Nephron progenitor cell (in vitro differentiated cells): ENCODE measurements around the gene NEURL1.
"Not testable (repeated sequence)": the region's sequence is repeated elsewhere in the genome, so short reads cannot be mapped to it uniquely, and the experiment has no call there.

Experiments
- DNase-seq: peaks from one replicate; pipeline ENCODE4 v3.0.0; 2021
- H3K27ac Mint-ChIP-seq: 2 replicates; pipeline ENCODE4 v1.8.0; 2021; ENCODE audit warnings: mild to moderate bottlenecking, moderate library complexity, mixed read lengths
- H3K27me3 Mint-ChIP-seq: 2 replicates; pipeline ENCODE4 v1.8.0; 2021; ENCODE audit warnings: mild to moderate bottlenecking, low read depth, mixed read lengths; ENCODE audit not compliant: poor library complexity
- H3K36me3 Mint-ChIP-seq: 2 replicates; pipeline ENCODE4 v1.8.0; 2021; ENCODE audit warnings: low read depth, mixed read lengths
- H3K4me1 Mint-ChIP-seq: 2 replicates; pipeline ENCODE4 v1.8.0; 2021; ENCODE audit warnings: mixed read lengths
- H3K4me3 Mint-ChIP-seq: 2 replicates; pipeline ENCODE4 v1.8.0; 2021; ENCODE audit warnings: mild to moderate bottlenecking, moderate library complexity, mixed read lengths
- H3K9me3 Mint-ChIP-seq: 2 replicates; pipeline ENCODE4 v1.8.0; 2021; ENCODE audit warnings: mild to moderate bottlenecking, moderate library complexity, mixed read lengths
- TF ChIP-seq, protein P1 (sequence below): fragments of 200-600 bp; sonication (generic); IDR thresholded peaks from 2 replicates; pipeline ENCODE4 v1.5.0; 2021; ENCODE audit warnings: antibody characterized with exemption

NEURL1 gene

DNA sequence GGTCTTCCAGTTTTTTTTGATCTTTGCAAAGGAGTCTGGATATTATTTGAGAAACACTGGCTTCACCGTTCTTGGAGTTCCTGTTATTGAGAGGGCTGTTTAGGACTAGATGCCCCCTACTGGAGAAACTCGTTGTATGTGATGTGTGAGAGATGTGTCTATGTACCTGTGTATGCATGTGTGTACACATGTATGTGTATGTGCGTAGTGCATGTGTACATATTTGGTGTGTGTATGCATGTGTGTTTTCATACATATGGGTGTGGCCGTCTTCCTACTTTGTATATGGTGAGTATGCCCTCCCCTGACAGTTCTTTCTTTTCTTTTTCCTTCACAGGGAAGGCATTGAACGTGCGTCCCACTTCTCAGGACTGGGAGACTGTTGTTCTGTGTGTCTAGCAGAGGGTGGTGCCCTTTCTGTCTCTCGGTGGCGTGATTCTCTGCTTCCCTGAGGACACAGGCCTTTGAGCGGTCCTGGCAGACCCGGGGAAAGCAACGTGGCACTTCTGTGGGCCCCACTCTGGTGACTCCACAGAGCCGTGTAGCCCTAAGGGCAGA is 11.5 kb upstream of the NEURL1 start:
- DNase-seq, result no peak
- Mint-ChIP-seq H3K9me3 (no peaks in the 10 kb centered on the region), H3K27me3 (peaks cover 8% of the 10 kb centered on the region), H3K4me1 (peaks cover 27% of the 10 kb centered on the region), H3K4me3 (no peak overlapping the region), H3K36me3 (no peaks in the 10 kb centered on the region), H3K27ac (no peak overlapping the region)
- TF ChIP-seq, protein P1, sequence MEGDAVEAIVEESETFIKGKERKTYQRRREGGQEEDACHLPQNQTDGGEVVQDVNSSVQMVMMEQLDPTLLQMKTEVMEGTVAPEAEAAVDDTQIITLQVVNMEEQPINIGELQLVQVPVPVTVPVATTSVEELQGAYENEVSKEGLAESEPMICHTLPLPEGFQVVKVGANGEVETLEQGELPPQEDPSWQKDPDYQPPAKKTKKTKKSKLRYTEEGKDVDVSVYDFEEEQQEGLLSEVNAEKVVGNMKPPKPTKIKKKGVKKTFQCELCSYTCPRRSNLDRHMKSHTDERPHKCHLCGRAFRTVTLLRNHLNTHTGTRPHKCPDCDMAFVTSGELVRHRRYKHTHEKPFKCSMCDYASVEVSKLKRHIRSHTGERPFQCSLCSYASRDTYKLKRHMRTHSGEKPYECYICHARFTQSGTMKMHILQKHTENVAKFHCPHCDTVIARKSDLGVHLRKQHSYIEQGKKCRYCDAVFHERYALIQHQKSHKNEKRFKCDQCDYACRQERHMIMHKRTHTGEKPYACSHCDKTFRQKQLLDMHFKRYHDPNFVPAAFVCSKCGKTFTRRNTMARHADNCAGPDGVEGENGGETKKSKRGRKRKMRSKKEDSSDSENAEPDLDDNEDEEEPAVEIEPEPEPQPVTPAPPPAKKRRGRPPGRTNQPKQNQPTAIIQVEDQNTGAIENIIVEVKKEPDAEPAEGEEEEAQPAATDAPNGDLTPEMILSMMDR, result peak; percentile 41

DNA sequence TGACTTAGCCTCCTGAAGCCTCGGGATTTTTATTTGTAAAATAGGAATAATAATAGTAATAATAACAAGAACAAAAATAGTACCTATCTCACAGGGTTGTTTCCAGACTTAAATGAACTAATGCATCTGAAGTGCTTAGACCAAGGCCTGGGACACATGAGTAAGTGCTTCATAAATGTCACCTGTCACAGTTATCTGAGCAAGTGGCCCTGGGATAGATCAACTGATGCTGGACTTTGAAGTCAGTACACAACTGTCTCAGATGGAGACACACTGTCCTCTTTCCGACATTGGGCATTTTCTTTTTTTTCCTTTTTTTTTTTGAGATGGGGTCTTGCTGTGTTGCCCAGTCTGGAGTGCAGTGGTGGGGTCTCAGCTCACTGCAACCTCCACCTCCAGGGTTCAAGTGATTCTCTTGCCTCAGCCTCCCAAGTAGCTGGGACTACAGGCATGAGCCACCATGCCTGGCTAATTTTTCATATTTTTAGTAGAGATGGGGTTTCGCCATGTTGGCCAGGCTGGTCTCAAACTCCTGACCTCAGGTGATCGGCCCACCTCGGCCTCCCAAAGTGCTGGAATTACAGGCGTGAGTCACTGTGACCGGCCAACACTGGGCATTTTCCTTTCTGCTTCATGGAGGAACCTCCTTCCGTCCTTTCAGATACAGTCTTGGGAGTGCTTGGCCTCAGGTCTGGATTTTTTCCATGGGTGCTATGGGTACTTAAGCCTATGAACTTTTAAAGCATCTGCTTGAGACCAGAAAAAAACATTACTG is 6.7 kb upstream of the NEURL1 start:
- Mint-ChIP-seq H3K27me3 (peaks cover 18% of the 10 kb centered on the region), H3K4me1 (peaks cover 22% of the 10 kb centered on the region)
- not testable (repeated sequence) for H3K9me3 Mint-ChIP-seq, H3K4me3 Mint-ChIP-seq, DNase-seq, H3K27ac Mint-ChIP-seq, H3K36me3 Mint-ChIP-seq

DNA sequence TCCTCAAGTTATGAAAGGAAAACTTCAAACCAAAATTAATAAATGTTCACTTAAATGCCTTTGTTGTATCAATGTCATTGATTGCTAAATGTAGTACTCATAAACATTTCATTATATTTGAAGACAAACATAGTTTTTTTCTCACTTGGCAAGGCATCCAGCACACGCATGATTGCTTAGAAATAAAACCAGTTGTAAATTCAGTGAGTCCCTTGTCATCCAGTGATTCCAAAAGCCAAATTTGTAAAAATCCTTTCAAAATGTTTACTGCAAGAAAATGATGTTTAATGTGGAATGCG is 6.1 kb upstream of the NEURL1 start:
- H3K27me3 Mint-ChIP-seq, result peaks cover 20% of the 10 kb centered on the region
- H3K9me3 Mint-ChIP-seq, result no peaks in the 10 kb centered on the region
- no peak overlapping the region for H3K27ac Mint-ChIP-seq
- H3K36me3 Mint-ChIP-seq, result no peaks in the 10 kb centered on the region
- DNase-seq, result no peak
- H3K4me3 Mint-ChIP-seq, result no peak overlapping the region
- peaks cover 27% of the 10 kb centered on the region for H3K4me1 Mint-ChIP-seq
- TF ChIP-seq, protein P1, result no peak

DNA sequence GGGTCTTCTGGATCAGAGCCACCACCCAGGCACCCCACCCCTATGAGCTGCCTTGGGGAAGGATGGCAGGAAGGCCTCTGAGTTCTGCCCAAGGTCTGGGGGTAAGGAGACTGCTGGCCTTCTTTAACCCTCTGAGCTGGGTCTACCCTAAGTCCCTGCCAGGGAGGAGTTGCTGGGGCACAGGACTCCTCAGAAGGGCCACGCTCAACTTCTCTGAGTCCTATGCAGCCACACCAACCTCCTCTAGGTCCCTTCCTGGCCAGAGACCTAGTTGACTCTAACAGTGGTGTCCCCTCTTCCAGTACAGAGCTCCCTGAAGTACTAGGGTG is 2.6 kb upstream of the NEURL1 start:
- Mint-ChIP-seq H3K27ac (no peak overlapping the region), H3K9me3 (no peaks in the 10 kb centered on the region), H3K4me1 (peaks cover 45% of the 10 kb centered on the region), H3K4me3 (no peak overlapping the region), H3K27me3 (peaks cover 45% of the 10 kb centered on the region), H3K36me3 (no peaks in the 10 kb centered on the region)
- no peak for DNase-seq
- TF ChIP-seq, protein P1, result no peak

DNA sequence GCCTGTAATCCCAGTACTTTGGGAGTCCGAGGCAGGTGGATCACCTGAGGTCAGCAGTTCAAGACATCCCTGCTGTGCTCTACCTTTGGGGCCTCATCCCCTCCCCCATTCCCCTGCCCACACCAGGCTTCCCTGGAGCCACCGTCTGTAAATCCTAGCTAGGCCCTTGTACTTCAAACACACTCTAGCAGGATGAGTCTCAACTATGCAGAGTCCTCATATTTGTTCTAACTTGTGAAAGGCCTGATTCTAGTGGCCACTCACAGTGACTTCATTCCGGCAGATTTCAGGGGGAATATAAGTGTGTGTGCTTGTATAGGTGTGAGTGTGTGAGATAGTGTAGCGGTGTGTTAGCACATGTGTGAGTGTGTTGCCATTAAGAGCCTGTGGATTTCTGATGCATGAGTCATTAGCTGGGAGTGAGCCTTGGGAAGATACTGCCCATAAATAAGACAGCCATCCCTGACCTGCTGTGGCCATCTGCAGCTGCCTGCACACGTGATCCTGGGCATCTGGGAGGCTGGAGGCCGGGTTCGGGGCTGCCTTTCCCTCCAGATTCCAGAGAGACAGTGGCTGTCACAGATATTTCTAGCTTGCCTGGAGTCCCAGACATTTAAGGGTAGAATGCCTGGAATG is 1.7 kb upstream of the NEURL1 start:
- Mint-ChIP-seq H3K27ac (peak overlapping the region; percentile 4), H3K9me3 (no peaks in the 10 kb centered on the region), H3K4me3 (peak overlapping the region; percentile 80), H3K4me1 (peaks cover 46% of the 10 kb centered on the region), H3K36me3 (no peaks in the 10 kb centered on the region), H3K27me3 (peaks cover 54% of the 10 kb centered on the region)
- TF ChIP-seq, protein P1, result no peak
- peak; percentile 48 for DNase-seq

DNA sequence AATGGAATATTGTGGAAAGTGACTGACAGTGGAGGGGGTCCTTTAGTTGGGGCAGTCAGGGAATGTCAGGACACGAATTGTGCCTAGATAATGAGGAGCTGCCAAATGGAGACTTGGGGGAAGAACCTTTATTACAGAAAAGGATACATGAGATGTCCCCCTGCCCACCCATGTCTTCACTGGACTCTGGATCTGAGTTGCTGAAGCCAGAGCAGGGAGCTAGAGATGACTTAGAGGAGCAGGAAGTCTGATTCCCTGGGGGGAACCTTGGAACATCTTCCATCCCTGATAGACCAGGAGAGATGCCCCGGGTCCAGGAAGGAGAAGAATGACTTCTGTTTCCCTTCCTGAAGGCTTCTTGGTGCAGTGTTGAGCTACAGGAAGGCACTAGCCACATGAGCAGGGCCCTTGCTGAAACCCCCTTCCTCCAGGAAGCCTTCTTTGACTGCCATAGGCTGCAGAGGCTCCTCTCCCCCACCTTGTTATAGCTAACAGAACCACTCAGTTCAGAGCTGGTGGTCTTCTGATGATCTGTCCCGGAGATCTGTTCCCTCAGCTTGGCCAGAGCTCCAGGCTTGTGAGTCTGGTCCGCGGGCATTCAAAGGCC is 747 bp upstream of the NEURL1 start:
- Mint-ChIP-seq H3K4me3 (peak overlapping the region; percentile 80), H3K27ac (no peak overlapping the region), H3K9me3 (peaks cover 7% of the 10 kb centered on the region), H3K4me1 (peaks cover 46% of the 10 kb centered on the region), H3K36me3 (no peaks in the 10 kb centered on the region), H3K27me3 (peaks cover 63% of the 10 kb centered on the region)
- DNase-seq, result no peak
- TF ChIP-seq, protein P1, result no peak
